ENCODE measurements around the gene SMYD3. TPM values are rescaled to one million over a fixed set of nuclear protein-coding genes. Genes with fewer than 3 reads are reported as not detected.

The SMYD3 gene
- total and polyA plus RNA-seq, 2 donors (not counting 3 experiments of a cell fraction or from before 2014, with no cell fraction given), result 16.0 to 32.1 TPM

GRCh38 chr1:246515390-246516005, 8.4 kb upstream of the SMYD3 start:
- no TSS peak for BruUV-seq (replicated peaks)
- Histone ChIP-seq H4K20me1 (replicated peaks; ENCODE audit: control insufficient read depth, extremely low read depth, insufficient read depth, low read length) (no peaks in the 10 kb centered on the region), H2AFZ (ENCODE audit: low read depth, low read length) (no peak overlapping the region), H3K4me1 (ENCODE audit: control insufficient read depth, extremely low read depth, insufficient read depth, low read length) (no peaks in the 10 kb centered on the region), H3K4me3 (replicated peaks in 1 of 3; ENCODE audit: insufficient read depth in 1 of 3, low read depth in 1 of 3, low read length in 3 of 3) (no peak overlapping the region), H3K27ac (ENCODE audit: insufficient read depth, low read depth, low read length) (no peak overlapping the region), H3K9me1 (replicated peaks; ENCODE audit: control insufficient read depth, extremely low read depth, insufficient read depth, low read length) (no peaks in the 10 kb centered on the region), H3K9me3 (replicated peaks; ENCODE audit: control insufficient read depth, insufficient read depth, low read length) (peaks cover 4% of the 10 kb centered on the region), H3K9ac (replicated peaks; ENCODE audit: extremely low read depth, insufficient read depth, low read length) (no peak overlapping the region), H3K4me2 (ENCODE audit: insufficient read depth, low read length) (no peak overlapping the region), H3K36me3 (ENCODE audit: control insufficient read depth in 2 of 2, extremely low read depth in 1 of 2, insufficient read depth in 2 of 2, low read length in 2 of 2) (no peaks in the 10 kb centered on the region), H3K27me3 (ENCODE audit: control insufficient read depth in 2 of 2, insufficient read depth in 2 of 2, low read length in 2 of 2) (no peaks in the 10 kb centered on the region), H3K79me2 (ENCODE audit: control insufficient read depth, insufficient read depth, low read length) (no peaks in the 10 kb centered on the region)
- no peak for FAIRE-seq
- ChIA-PET POLR2A (no interaction called here), CTCF (interaction anchor here (1.3 kb wide), 1 partner anchor 9 kb away, joined by 3 read pairs; no protein-coding TSS in a partner anchor)
- dilution Hi-C loops (cut with MboI; ENCODE audit: extremely low pct_ligation_motif_present, low sequenced_read_pairs) (no loop called here), intact Hi-C loops (cut with micrococcal nuclease) (no loop called here)
- TF ChIP-seq POLR2AphosphoS5 (IDR thresholded peaks at IDR 0.05; ENCODE audit: insufficient read depth, low read depth, low read length) (no peak), MYC (IDR thresholded peaks at IDR 0.05; ENCODE audit: low read depth, low read length) (no peak), EZH2 (IDR thresholded peaks at IDR 0.05; ENCODE audit: borderline replicate concordance, low read depth, low read length, severe bottlenecking) (no peak), POLR2A (IDR thresholded peaks at IDR 0.05; ENCODE audit: low read depth, low read length) (no peak), GATA2 (IDR thresholded peaks at IDR 0.05; ENCODE audit: insufficient read depth, insufficient read length, low read depth, low read length) (no peak), CTCF (IDR thresholded peaks at IDR 0.05; ENCODE audit: extremely low read depth in 1 of 2, insufficient read depth in 1 of 2, low read depth in 1 of 2, low read length in 2 of 2) (no peak), FOS (IDR thresholded peaks at IDR 0.05; ENCODE audit: borderline replicate concordance, insufficient read depth, low read length) (no peak), JUN (IDR thresholded peaks at IDR 0.05; ENCODE audit: borderline replicate concordance, insufficient read depth, insufficient read length, low read depth) (no peak), MAX (IDR thresholded peaks at IDR 0.05; ENCODE audit: insufficient read depth, insufficient read length) (no peak)
- DNase-seq (ENCODE audit: low read depth, low spot score), result no peak
